ENCODE data around the gene CYP24A1.

The CYP24A1 gene

DNA sequence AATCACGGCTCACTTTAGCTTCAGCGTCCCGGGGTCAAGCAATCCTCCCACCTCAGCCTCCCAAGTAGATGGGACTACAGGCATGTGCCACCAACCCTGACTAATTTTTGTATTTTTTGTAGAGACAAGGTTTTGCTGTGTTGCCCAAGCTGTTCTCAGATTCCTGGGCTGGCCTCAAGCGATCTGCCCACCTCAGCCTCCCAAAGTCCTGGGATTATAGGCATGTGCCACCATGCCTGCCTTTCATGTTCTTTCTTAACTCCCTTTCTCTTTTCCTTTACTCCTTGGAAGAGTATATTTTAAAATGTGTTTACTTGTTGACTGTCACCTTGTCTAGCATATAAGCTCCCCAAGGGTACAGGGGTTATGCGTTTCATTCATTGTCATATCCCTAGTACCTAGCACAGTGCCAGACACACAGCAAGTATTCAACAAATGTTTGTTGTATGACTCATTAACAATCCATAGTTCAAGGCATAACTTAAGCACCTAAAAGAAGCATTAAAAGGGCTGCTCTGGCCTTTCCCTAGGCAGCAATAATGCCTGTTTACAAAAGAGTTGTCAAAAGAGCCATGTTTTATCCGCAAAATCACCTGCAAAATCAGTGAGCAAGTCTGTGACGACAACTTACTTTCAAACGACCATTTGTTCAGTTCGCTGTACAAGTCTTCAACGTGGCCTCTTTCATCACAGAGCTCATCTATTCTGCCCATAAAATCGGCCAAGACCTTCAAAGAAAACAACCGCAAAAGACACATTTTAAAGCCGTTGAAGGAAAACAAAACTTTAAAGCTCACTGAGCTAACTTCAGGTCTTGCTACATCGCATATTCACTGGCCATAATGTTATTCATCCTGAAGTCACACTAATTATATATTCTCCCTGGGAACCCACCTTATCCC, 4.6 kb downstream of the CYP24A1 start:
- H3K36me3 ChIP-seq (ENCODE audit: control insufficient read depth, insufficient read depth, low read length): no peaks in the 10 kb centered on the region
- peaks cover 3% of the 10 kb centered on the region for H3K4me1 ChIP-seq (ENCODE audit: control insufficient read depth, insufficient read depth, low read length)
- H3K4me3 ChIP-seq (ENCODE audit: low read depth, low read length): no peak overlapping the region
- H3K27me3 ChIP-seq (ENCODE audit: control insufficient read depth, insufficient read depth, low read length): peaks cover 55% of the 10 kb centered on the region
- H3K9me3 ChIP-seq (ENCODE audit: control insufficient read depth, insufficient read depth, low read length): no peaks in the 10 kb centered on the region
- no peak overlapping the region for H3K9ac ChIP-seq (ENCODE audit: low read depth, low read length)

DNA sequence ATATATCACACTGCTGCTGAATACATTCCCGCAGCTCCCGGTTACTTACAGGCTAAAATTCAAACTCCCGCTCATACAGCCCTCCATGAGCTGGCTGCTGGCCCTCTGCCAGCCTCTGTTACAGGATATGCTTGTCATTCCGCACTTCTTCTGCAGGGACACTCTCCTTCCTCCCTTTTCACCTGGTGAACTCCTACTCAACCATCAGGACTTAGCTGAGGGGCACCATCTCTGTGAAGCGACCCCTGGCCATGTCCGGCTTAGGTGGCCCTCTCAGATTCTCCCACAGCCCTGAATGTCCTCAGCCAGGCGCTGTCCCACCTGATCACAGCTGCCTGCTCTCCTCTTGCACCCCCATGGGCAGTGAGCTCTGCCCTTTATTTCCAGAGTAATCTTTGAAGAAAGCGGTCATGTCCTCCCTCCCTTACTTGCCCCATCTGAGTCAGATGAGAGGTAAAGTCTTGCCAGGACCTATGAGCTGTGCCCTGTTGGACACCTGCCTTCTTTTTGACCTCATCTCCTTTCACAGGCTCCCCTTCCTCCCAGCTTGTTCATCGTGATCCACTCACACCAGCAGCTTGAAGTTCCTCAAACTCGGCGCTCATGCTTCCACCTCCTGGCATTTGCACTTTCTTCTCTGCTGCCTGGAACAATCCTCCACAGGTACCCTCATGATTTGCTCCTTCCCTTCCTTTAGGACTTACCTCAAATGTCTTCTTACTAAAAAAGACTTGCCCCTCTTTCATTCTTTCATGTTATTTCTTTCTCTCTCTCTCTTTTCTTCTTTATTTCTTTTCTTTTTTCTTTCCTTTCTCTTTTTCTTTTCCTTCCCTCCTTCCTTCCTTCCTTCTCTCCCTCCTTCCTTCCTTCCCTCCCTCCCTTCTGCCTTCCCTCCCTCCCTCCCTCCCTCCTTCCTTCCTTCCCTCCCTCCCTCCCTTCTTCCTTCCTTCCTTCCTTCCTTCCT, 5.6 kb downstream of the CYP24A1 start:
- H3K9ac ChIP-seq (ENCODE audit: low read depth, low read length): no peak overlapping the region

DNA sequence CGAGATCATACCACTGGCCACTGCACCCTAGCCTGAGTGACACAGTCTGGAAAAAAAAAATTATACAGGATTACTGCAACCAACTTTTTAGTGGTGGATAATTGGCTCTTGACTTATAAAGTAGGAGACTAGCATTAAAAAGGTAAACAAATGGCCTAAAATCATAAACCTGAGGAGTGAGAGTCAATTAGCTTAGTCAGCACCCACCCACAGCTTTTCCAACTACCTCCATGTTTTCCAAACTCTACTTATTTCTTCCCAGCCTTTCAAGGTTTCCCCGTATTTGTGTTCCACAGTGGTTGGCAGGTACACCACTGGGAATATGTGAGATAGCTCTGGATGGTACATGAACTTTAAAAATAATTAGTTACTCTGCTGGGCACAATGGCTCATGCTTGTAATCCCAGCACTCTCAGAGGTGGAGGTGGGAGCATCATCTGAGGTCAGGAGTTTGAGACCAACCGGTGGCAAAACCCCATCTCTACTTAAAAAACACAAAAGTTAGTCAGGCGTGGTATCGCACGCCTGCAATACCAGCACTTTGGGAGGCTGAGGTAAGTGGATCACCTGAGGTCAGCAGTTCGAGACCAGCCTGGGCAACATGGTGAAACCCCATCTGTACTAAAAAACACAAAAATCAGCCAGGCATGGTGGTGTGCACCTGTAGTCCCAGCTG, 6.7 kb downstream of the CYP24A1 start:
- peaks cover 35% of the 10 kb centered on the region for H3K27me3 ChIP-seq (ENCODE audit: control insufficient read depth, insufficient read depth, low read length)
- no peaks in the 10 kb centered on the region for H3K36me3 ChIP-seq (ENCODE audit: control insufficient read depth, insufficient read depth, low read length)
- no peak overlapping the region for H3K9ac ChIP-seq (ENCODE audit: low read depth, low read length)
- no peaks in the 10 kb centered on the region for H3K4me1 ChIP-seq (ENCODE audit: control insufficient read depth, insufficient read depth, low read length)
- no peaks in the 10 kb centered on the region for H3K9me3 ChIP-seq (ENCODE audit: control insufficient read depth, insufficient read depth, low read length)
- no peak overlapping the region for H3K4me3 ChIP-seq (ENCODE audit: low read depth, low read length)

More for the DNA sequence above, 5.6 kb downstream of the CYP24A1 start:
- H3K4me3 ChIP-seq (ENCODE audit: low read depth, low read length): no peak overlapping the region
- no peaks in the 10 kb centered on the region for H3K9me3 ChIP-seq (ENCODE audit: control insufficient read depth, insufficient read depth, low read length)
- H3K27me3 ChIP-seq (ENCODE audit: control insufficient read depth, insufficient read depth, low read length): peaks cover 46% of the 10 kb centered on the region
- no peaks in the 10 kb centered on the region for H3K4me1 ChIP-seq (ENCODE audit: control insufficient read depth, insufficient read depth, low read length)
- H3K36me3 ChIP-seq (ENCODE audit: control insufficient read depth, insufficient read depth, low read length): no peaks in the 10 kb centered on the region

DNA sequence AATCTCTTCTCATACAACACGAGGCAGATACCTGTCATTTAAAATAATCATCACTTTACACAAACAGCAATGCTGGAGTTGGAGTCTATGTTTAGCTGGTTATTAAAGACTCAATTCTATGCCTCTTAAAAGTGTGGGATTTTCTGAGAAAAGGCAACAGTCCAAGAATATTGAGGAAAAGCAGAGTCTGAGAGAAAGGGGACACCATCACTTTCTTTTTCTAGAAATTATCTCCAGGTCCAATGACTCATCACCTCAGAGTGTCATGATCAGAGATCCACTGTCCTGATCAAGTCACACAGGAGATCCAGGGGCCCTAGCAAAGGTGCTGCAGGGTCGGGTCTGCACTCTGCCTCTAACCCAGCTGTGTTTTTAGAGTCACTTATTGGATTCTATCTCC, 8.0 kb downstream of the CYP24A1 start:
- H3K4me1 ChIP-seq (ENCODE audit: control insufficient read depth, insufficient read depth, low read length): no peaks in the 10 kb centered on the region
- H3K27me3 ChIP-seq (ENCODE audit: control insufficient read depth, insufficient read depth, low read length): peaks cover 22% of the 10 kb centered on the region

DNA sequence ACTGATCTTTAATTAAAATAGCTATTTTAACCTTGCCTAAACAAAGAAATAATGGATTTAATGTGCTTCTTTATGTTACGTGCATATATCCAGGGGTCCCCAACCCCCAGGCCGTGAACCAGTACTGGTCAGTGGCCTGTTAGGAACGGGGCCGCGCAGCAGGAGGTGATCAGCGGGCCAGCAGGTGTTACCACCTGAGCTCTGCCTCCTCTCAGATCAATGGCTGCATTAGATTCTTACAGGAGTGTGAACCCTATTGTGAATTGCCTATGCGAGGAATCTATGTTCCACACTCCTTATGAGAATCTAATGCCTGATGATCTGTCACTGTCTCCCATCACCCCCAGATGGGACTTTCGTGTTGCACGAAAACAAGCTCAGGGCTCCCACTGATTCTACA, 8.8 kb downstream of the CYP24A1 start:
- Histone ChIP-seq H3K9me3 (ENCODE audit: control insufficient read depth, insufficient read depth, low read length) (no peaks in the 10 kb centered on the region), H3K36me3 (ENCODE audit: control insufficient read depth, insufficient read depth, low read length) (no peaks in the 10 kb centered on the region), H3K4me1 (ENCODE audit: control insufficient read depth, insufficient read depth, low read length) (no peaks in the 10 kb centered on the region), H3K9ac (ENCODE audit: low read depth, low read length) (no peak overlapping the region), H3K27me3 (ENCODE audit: control insufficient read depth, insufficient read depth, low read length) (peaks cover 14% of the 10 kb centered on the region), H3K4me3 (ENCODE audit: low read depth, low read length) (no peak overlapping the region)

More for the DNA sequence above, 8.0 kb downstream of the CYP24A1 start:
- no peaks in the 10 kb centered on the region for H3K36me3 ChIP-seq (ENCODE audit: control insufficient read depth, insufficient read depth, low read length)
- no peak overlapping the region for H3K9ac ChIP-seq (ENCODE audit: low read depth, low read length)
- H3K4me3 ChIP-seq (ENCODE audit: low read depth, low read length): no peak overlapping the region
- H3K9me3 ChIP-seq (ENCODE audit: control insufficient read depth, insufficient read depth, low read length): no peaks in the 10 kb centered on the region

DNA sequence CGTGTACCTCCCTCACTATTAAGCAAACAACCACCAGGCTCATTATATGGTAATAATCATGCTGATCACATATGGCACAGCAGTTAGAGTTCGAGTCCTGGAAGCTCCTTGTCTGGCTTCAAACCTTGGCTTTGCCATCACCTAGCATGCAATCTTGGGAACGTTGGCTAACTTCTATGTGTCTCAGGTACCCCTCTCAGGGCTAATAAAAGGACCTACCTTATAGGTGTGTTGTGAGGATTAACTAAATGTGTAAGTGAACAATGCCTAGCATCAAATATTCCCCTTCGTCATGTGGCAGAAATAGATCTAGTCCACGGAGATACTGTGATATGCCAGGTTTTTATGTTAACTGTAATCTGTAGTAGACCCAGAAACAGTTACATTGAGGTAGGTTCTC, 10.4 kb downstream of the CYP24A1 start:
- no peaks in the 10 kb centered on the region for H3K9me3 ChIP-seq (ENCODE audit: control insufficient read depth, insufficient read depth, low read length)
- no peak overlapping the region for H3K4me3 ChIP-seq (ENCODE audit: low read depth, low read length)
- no peaks in the 10 kb centered on the region for H3K36me3 ChIP-seq (ENCODE audit: control insufficient read depth, insufficient read depth, low read length)
- no peak overlapping the region for H3K9ac ChIP-seq (ENCODE audit: low read depth, low read length)
- no peaks in the 10 kb centered on the region for H3K4me1 ChIP-seq (ENCODE audit: control insufficient read depth, insufficient read depth, low read length)
- H3K27me3 ChIP-seq (ENCODE audit: control insufficient read depth, insufficient read depth, low read length): peaks cover 4% of the 10 kb centered on the region

DNA sequence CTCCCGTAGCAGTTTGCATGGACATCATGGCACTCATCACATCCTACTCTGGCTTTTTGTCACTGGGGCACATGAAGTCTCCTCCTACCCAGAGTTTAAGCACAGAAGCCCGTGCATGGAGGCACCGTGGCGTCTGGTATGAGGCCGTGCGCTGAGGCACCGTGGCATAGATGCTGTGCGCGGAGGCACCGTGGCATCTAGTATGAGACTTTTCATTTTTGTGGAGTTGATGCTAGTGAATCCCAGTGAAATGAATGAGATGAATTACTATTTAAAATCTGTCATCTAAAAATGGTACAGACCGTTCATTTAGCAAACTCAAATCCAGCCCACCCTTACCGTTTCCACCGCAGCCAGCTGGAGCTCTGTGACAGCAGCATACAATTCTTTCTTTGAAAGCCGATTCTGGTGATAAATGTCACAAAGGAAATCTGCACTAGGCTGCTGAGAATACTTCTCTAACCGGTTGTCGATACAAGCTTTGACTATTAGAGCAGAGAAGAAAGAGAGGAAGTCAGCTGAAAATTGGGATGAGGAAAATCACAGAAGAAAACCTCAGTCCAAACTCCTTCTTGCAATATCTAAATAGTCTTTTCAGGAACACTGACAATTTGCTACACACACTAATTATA, 11.3 kb downstream of the CYP24A1 start:
- H3K4me3 ChIP-seq (ENCODE audit: low read depth, low read length): no peak overlapping the region
- no peak overlapping the region for H3K9ac ChIP-seq (ENCODE audit: low read depth, low read length)
- H3K9me3 ChIP-seq (ENCODE audit: control insufficient read depth, insufficient read depth, low read length): no peaks in the 10 kb centered on the region
- no peaks in the 10 kb centered on the region for H3K27me3 ChIP-seq (ENCODE audit: control insufficient read depth, insufficient read depth, low read length)
- no peaks in the 10 kb centered on the region for H3K36me3 ChIP-seq (ENCODE audit: control insufficient read depth, insufficient read depth, low read length)
- H3K4me1 ChIP-seq (ENCODE audit: control insufficient read depth, insufficient read depth, low read length): no peaks in the 10 kb centered on the region

DNA sequence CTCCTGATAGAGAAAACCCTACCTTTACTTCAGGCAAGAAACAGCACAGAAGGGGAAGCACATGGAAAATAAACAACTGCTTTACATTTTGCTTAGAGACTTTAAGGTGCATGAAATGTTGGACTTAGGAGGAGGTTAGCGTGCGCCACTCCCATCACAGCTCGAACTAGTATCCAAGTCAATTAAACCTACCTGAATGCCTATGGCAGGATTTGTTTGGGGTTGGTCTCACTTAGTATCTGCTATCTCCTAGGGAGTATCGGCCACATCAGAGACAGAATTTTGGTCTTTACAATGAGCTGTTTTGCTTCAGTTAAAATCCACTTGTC, 12.0 kb downstream of the CYP24A1 start:
- Histone ChIP-seq H3K27me3 (ENCODE audit: control insufficient read depth, insufficient read depth, low read length) (no peaks in the 10 kb centered on the region), H3K4me3 (ENCODE audit: low read depth, low read length) (no peak overlapping the region), H3K36me3 (ENCODE audit: control insufficient read depth, insufficient read depth, low read length) (no peaks in the 10 kb centered on the region), H3K9me3 (ENCODE audit: control insufficient read depth, insufficient read depth, low read length) (no peaks in the 10 kb centered on the region), H3K4me1 (ENCODE audit: control insufficient read depth, insufficient read depth, low read length) (no peaks in the 10 kb centered on the region), H3K9ac (ENCODE audit: low read depth, low read length) (no peak overlapping the region)

DNA sequence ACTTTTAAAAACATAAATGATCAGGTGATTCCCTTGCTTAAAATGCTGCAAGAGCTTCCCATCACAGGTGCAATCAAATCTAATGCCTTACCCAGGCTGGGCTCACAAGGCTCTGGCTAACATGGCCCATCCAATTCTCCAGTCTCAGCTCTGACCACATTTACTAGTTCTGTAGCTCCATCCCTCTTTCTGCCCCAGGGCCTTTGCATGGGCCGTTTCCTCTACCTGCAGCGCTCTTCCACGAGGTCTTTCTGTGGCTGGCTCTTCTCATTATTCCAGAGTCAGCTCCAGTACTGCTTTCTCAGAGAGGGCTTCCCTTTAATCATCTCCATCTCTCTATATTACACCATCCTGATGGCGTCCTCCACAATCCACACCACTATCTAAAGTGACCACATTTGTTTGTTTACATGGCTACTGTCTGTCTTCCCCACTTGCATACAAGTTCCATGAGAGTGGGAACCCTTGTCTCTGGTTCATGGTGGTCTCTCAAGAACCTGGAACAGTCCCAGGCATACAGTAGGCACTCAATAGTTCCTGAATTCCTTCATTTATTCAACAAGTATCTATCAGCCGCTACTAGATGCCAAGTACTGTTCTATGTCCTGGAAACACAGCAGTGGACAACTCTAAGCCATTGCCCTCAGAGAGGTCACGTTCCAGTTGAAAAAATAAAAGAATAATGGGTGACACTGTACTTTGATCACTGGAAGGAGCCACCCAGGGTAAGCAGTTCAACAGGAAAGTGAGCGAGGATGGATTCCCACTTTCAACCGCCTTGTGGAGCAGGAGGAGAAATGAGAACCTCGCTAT, 12.6 kb downstream of the CYP24A1 start:
- no peak overlapping the region for H3K4me3 ChIP-seq (ENCODE audit: low read depth, low read length)
- no peaks in the 10 kb centered on the region for H3K9me3 ChIP-seq (ENCODE audit: control insufficient read depth, insufficient read depth, low read length)
- no peaks in the 10 kb centered on the region for H3K4me1 ChIP-seq (ENCODE audit: control insufficient read depth, insufficient read depth, low read length)
- H3K27me3 ChIP-seq (ENCODE audit: control insufficient read depth, insufficient read depth, low read length): no peaks in the 10 kb centered on the region
- H3K36me3 ChIP-seq (ENCODE audit: control insufficient read depth, insufficient read depth, low read length): no peaks in the 10 kb centered on the region
- no peak overlapping the region for H3K9ac ChIP-seq (ENCODE audit: low read depth, low read length)

DNA sequence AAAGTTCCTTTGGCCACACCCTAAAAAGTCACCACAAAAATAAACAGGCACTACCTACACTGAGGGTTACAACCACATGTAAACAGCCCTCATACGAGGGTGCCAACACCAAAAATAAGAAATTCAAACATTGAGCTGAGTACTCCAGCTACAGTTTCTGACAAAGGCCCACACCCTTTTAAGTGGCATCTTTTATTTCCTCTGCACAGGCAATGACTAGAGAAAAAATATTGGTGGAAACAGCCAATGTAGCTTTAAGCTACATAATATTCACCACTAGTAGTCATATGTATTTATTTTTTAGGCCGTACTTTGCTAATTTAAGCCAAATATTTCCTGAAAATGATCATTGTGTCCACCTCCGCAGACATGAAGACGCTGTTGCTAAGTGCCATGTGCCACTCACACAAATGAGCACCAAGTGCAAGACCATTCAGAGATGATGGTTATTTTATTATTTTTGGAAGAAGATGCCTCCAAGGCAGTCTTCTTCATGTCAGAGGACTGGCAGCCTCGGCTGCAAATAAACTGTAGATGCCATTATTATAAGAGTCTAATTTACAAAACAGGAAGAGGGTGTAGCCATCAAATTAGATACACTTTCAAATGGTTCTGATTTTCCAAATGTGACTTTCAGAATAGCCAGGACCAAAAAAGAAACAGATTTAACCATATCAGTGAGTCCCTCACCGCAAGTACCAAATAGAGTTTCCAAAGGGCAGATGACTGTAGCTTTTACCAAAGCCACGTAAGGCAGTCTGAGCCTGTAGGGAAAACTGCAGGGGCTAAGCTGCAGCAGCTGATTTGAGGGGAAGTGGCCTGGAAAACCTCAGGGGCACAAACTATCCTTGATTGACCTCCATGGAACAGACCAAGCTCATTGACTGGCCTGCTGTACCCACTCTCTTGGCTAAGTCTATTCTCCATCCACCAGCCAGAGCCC, 13.4 kb downstream of the CYP24A1 start:
- H3K4me3 ChIP-seq (ENCODE audit: low read depth, low read length): no peak overlapping the region
- H3K9ac ChIP-seq (ENCODE audit: low read depth, low read length): no peak overlapping the region
- no peaks in the 10 kb centered on the region for H3K27me3 ChIP-seq (ENCODE audit: control insufficient read depth, insufficient read depth, low read length)
- H3K4me1 ChIP-seq (ENCODE audit: control insufficient read depth, insufficient read depth, low read length): no peaks in the 10 kb centered on the region
- H3K9me3 ChIP-seq (ENCODE audit: control insufficient read depth, insufficient read depth, low read length): no peaks in the 10 kb centered on the region
- H3K36me3 ChIP-seq (ENCODE audit: control insufficient read depth, insufficient read depth, low read length): no peaks in the 10 kb centered on the region
